Hematopoietic multipotent progenitor cell treated with erythropoietin and hydrocortisone succinate and interleukin-3 and kit ligand, for 4 days (in vitro differentiated cells): Measurements from ENCODE around the gene KCNMB4.
"Not testable (repeated sequence)": the region's sequence is repeated elsewhere in the genome, so short reads cannot be mapped to it uniquely, and the experiment has no call there.

ENCODE experiments used
- DNase-seq: peaks from one replicate; pipeline ENCODE4 v3.0.0-alpha.2; 2015

Gene KCNMB4

GRCh38 chr12:70379846-70380245 lies 13.8 kb downstream of the KCNMB4 start:
- no peak for DNase-seq

GRCh38 chr12:70383484-70383883 lies 17.4 kb downstream of the KCNMB4 start:
- DNase-seq: no peak

GRCh38 chr12:70383886-70384285 lies 17.8 kb downstream of the KCNMB4 start:
- DNase-seq: no peak

GRCh38 chr12:70386771-70387170 lies 20.7 kb downstream of the KCNMB4 start:
- no peak for DNase-seq

- no peak for DNase-seq
Measured at GRCh38 chr12:70389678-70390077, 23.6 kb downstream of the KCNMB4 start.

- DNase-seq: not testable (repeated sequence)
Measured at GRCh38 chr12:70392631-70393030, 26.5 kb downstream of the KCNMB4 start.

- no peak for DNase-seq
Measured at GRCh38 chr12:70393787-70394499, 27.9 kb downstream of the KCNMB4 start.

- DNase-seq: no peak
Measured at GRCh38 chr12:70398002-70398401, 31.9 kb downstream of the KCNMB4 start.

- no peak for DNase-seq
Measured at GRCh38 chr12:70398862-70399261, 32.8 kb downstream of the KCNMB4 start.

GRCh38 chr12:70399311-70399710 lies 33.2 kb downstream of the KCNMB4 start:
- DNase-seq: no peak

GRCh38 chr12:70400124-70400523 lies 34.0 kb downstream of the KCNMB4 start:
- DNase-seq: no peak

GRCh38 chr12:70402597-70402996 lies 36.5 kb downstream of the KCNMB4 start:
- DNase-seq: peak; percentile 3

- no peak for DNase-seq
Measured at GRCh38 chr12:70403826-70404225, 37.7 kb downstream of the KCNMB4 start.

GRCh38 chr12:70408004-70408790 lies 42.1 kb downstream of the KCNMB4 start:
- DNase-seq: no peak

GRCh38 chr12:70415987-70416386 lies 49.9 kb downstream of the KCNMB4 start:
- no peak for DNase-seq

- no peak for DNase-seq
Measured at GRCh38 chr12:70417121-70417520, 51.0 kb downstream of the KCNMB4 start.

GRCh38 chr12:70418101-70418500 lies 52.0 kb downstream of the KCNMB4 start:
- DNase-seq: no peak

GRCh38 chr12:70422631-70423030 lies 56.5 kb downstream of the KCNMB4 start:
- DNase-seq: no peak

GRCh38 chr12:70426620-70427019 lies 60.5 kb downstream of the KCNMB4 start:
- DNase-seq: no peak

- DNase-seq: no peak
Measured at GRCh38 chr12:70427611-70428010, 61.5 kb downstream of the KCNMB4 start.

- DNase-seq: no peak
Measured at GRCh38 chr12:70430400-70430799, 64.3 kb downstream of the KCNMB4 start.

GRCh38 chr12:70436836-70437235 lies 70.7 kb downstream of the KCNMB4 start:
- DNase-seq: no peak

- DNase-seq: no peak
Measured at GRCh38 chr12:70443062-70443673, 77.1 kb downstream of the KCNMB4 start.

GRCh38 chr12:70444903-70445302 lies 78.8 kb downstream of the KCNMB4 start:
- DNase-seq: no peak
